Fibroblast of lung (primary cell): Measurements from ENCODE around the gene GLYATL2. TPM values are rescaled to one million over a fixed set of nuclear protein-coding genes. Genes with fewer than 3 reads are reported as not detected.

Experiments
- DNase-seq, 2 donors: peaks; one replicate each; pipeline versions ENCODE4 v3.0.0 to v3.0.0-alpha.2; 2010; ENCODE audit warnings: low read depth in 2 of 2
- H2AFZ ChIP-seq: 2 replicates; pipeline ENCODE4 v1.5.1; 2012; ENCODE audit warnings: low read length, control low read depth, inconsistent platforms
- H3K27ac ChIP-seq: 2 replicates; pipeline ENCODE4 v1.5.1; 2011; ENCODE audit warnings: low read length, control low read depth; ENCODE audit not compliant: insufficient read depth
- H3K27me3 ChIP-seq: 2 replicates; pipeline ENCODE4 v1.5.1; 2011; ENCODE audit warnings: mild to moderate bottlenecking, low read length; ENCODE audit not compliant: control insufficient read depth, insufficient read depth
- H3K36me3 ChIP-seq: 2 replicates; pipeline ENCODE4 v1.5.1; 2011; ENCODE audit warnings: low read length; ENCODE audit not compliant: control insufficient read depth, insufficient read depth
- H3K4me1 ChIP-seq: 2 replicates; pipeline ENCODE4 v1.5.1; 2011; ENCODE audit warnings: low read length; ENCODE audit not compliant: control insufficient read depth, insufficient read depth; ENCODE audit errors: extremely low read depth
- H3K4me2 ChIP-seq: 2 replicates; pipeline ENCODE4 v1.5.1; 2011; ENCODE audit warnings: low read length, control low read depth; ENCODE audit not compliant: insufficient read depth; ENCODE audit errors: extremely low read depth
- H3K4me3 ChIP-seq, 4 experiments: fragments of 200-600 bp in 1 of 4; sonication (generic) in 1 of 4; replicated peaks in 1 of 4; 2 replicates each; pipeline ENCODE4 v1.5.1; 2011 to 2016; ENCODE audit warnings: low read length in 4 of 4, low read depth in 3 of 4, mild to moderate bottlenecking in 3 of 4, control low read depth in 2 of 4, inconsistent platforms in 1 of 4, mixed read lengths in 1 of 4; ENCODE audit not compliant: insufficient read depth in 1 of 4; ENCODE audit errors: control extremely low read depth in 1 of 4
- H3K79me2 ChIP-seq: 2 replicates; pipeline ENCODE4 v1.5.1; 2012; ENCODE audit warnings: mild to moderate bottlenecking, low read length, inconsistent platforms; ENCODE audit not compliant: control insufficient read depth, insufficient read depth
- H3K9ac ChIP-seq: 2 replicates; pipeline ENCODE4 v1.5.1; 2011; ENCODE audit warnings: mild to moderate bottlenecking, low read length, control low read depth; ENCODE audit not compliant: insufficient read depth
- H3K9me3 ChIP-seq: 2 replicates; pipeline ENCODE4 v1.5.1; 2012; ENCODE audit warnings: low read depth, low read length; ENCODE audit not compliant: control insufficient read depth, insufficient read depth
- H4K20me1 ChIP-seq: 2 replicates; pipeline ENCODE4 v1.5.1; 2011; ENCODE audit warnings: low read length; ENCODE audit not compliant: control insufficient read depth, insufficient read depth; ENCODE audit errors: extremely low read depth
- CTCF ChIP-seq, 2 donors: IDR thresholded peaks in 1 of 2; conservative IDR thresholded peaks in 1 of 2; 1 replicate in 1 of 2; 2 replicates in 1 of 2; pipeline ENCODE4 v1.5.1; 2011 to 2012; ENCODE audit warnings: low read length in 2 of 2, control low read depth in 1 of 2, inconsistent platforms in 1 of 2, low read depth in 1 of 2, mild to moderate bottlenecking in 1 of 2
- EZH2 ChIP-seq: IDR thresholded peaks from 2 replicates; pipeline ENCODE4 v1.5.1; 2012; ENCODE audit warnings: low read length, control low read depth, mild to moderate bottlenecking; ENCODE audit errors: missing control alignments
- polyA plus RNA-seq, 2 donors: library from polyadenylated mRNA; depleted of rRNA in 1 of 2; stranded (reverse) in 1 of 2; unstranded in 1 of 2; fragments of >200 nt; gene quantifications; 2 replicates each; pipeline ENCODE4 v1.2.1, GENCODE V29; 2011 to 2012; ENCODE audit warnings: missing spikeins in 1 of 2
- total RNA-seq: library from RNA; depleted of rRNA; stranded (reverse); fragments of >200 nt; gene quantifications from 2 replicates; pipeline ENCODE4 v1.2.1, GENCODE V29; 2014

GLYATL2 gene
- total and polyA plus RNA-seq, 2 donors (not counting 1 experiment from before 2014, with no cell fraction given): 1.3 to 2.0 TPM

DNA sequence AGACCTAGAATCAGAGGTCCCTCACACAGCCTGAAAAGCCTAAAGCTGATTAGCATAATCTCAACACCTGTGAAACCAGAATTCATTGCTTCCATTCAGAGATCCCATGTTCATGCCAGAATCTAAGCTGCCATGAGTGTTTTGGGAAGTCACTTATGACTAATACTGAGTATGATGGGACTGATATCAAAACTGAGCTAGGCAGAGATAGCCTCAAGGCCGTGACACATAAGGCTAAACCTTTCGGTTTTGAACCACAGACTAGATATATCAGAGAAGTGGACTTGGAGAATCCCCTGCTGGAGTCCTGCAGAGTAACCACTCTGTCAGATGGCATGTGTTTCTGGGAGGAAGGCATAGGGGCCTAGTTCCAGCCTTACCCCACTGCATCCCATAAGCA lies 23.1 kb upstream of the GLYATL2 start:
- H2AFZ ChIP-seq: no peak overlapping the region
- no peak for DNase-seq

GRCh38 chr11:58866788-58867187 lies 22.3 kb upstream of the GLYATL2 start:
- TF ChIP-seq EZH2: no peak
- TF ChIP-seq CTCF (conservative IDR thresholded peaks at IDR 0.05 in 1 of 2, IDR thresholded peaks at IDR 0.05 in 1 of 2; ENCODE audit: low read depth in 1 of 2, low read length in 2 of 2): no peak
- DNase-seq: peak in 1 of 2 donors; percentile 4

More for the DNA sequence above, 23.1 kb upstream of the GLYATL2 start:
- H3K9me3 ChIP-seq: no peaks in the 10 kb centered on the region
- H3K4me1 ChIP-seq: no peaks in the 10 kb centered on the region
- H3K27ac ChIP-seq: no peak overlapping the region
- no peak overlapping the region for H3K4me3 ChIP-seq
- H3K27me3 ChIP-seq: no peaks in the 10 kb centered on the region
- no peaks in the 10 kb centered on the region for H3K79me2 ChIP-seq
- no peak overlapping the region for H3K9ac ChIP-seq
- H3K36me3 ChIP-seq: no peaks in the 10 kb centered on the region
- H3K4me2 ChIP-seq: no peak overlapping the region
- TF ChIP-seq CTCF (conservative IDR thresholded peaks at IDR 0.05 in 1 of 2, IDR thresholded peaks at IDR 0.05 in 1 of 2; ENCODE audit: low read depth in 1 of 2, low read length in 2 of 2) (no peak), EZH2 (no peak)
- no peaks in the 10 kb centered on the region for H4K20me1 ChIP-seq

DNA sequence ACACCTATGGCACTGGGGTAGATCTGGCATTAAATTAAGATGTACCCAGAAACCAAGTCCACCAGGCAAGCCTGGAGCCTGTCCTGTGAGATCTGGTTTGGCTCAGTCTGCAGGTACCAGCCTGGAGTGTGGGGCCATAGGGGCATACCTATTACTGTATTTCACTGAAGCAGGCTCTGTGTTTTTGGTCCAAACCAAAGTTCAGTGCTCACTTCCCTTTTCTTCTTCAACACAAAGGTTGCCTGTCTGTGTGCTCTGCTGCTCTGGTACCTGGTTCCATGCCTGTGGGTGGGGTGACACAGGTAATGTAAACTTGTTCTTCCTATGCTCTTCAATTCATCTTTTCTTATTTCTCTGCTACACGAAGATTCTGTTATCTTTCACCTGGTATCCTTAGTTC lies 19.8 kb upstream of the GLYATL2 start:
- no peak for DNase-seq
- H3K9me3 ChIP-seq: no peaks in the 10 kb centered on the region
- TF ChIP-seq EZH2: no peak
- TF ChIP-seq CTCF (conservative IDR thresholded peaks at IDR 0.05 in 1 of 2, IDR thresholded peaks at IDR 0.05 in 1 of 2; ENCODE audit: low read depth in 1 of 2, low read length in 2 of 2): no peak
- H2AFZ ChIP-seq: no peak overlapping the region
- no peak overlapping the region for H3K9ac ChIP-seq
- no peaks in the 10 kb centered on the region for H3K36me3 ChIP-seq
- no peaks in the 10 kb centered on the region for H3K4me1 ChIP-seq
- H3K79me2 ChIP-seq: no peaks in the 10 kb centered on the region
- no peak overlapping the region for H3K27ac ChIP-seq
- no peaks in the 10 kb centered on the region for H4K20me1 ChIP-seq
- H3K4me3 ChIP-seq: no peak overlapping the region
- no peaks in the 10 kb centered on the region for H3K27me3 ChIP-seq
- H3K4me2 ChIP-seq: no peak overlapping the region

More at GRCh38 chr11:58866788-58867187, 22.3 kb upstream of the GLYATL2 start:
- Histone ChIP-seq H3K27ac (no peak overlapping the region), H3K4me2 (no peak overlapping the region), H3K4me3 (no peak overlapping the region), H2AFZ (no peak overlapping the region), H3K9ac (no peak overlapping the region), H3K36me3 (no peaks in the 10 kb centered on the region), H4K20me1 (no peaks in the 10 kb centered on the region), H3K79me2 (no peaks in the 10 kb centered on the region), H3K9me3 (no peaks in the 10 kb centered on the region), H3K4me1 (no peaks in the 10 kb centered on the region), H3K27me3 (no peaks in the 10 kb centered on the region)
